ENCODE data around the gene CPOX. TPM values are rescaled to one million over a fixed set of nuclear protein-coding genes. Genes with fewer than 3 reads are reported as not detected.

CPOX gene
- total and polyA plus RNA-seq, 2 of the 8 experiments (the other 6 are each of a cell fraction or from before 2014, with no cell fraction given): 17.4 to 27.0 TPM

DNA sequence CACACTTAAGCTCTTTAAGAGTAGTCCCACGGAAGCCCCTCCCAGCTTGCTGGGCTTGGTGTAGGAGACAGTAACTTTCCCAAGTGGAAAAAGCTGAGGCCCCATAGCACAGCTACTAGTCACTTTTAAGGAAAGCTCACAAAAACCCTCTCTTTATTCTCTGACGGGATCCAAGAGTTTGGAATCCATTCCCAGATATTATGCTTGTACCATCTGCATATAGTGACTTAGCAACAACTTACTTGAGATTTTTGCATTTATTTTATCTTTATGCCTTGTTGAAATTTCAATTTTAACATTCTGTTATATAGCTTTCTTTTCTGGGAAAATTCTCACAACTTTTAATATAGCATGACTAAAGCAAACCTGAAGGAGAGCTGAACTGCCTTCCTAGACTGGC is 42.2 kb downstream of the CPOX start:
- Histone ChIP-seq H3K27ac (ENCODE audit: low read depth, low read length) (no peak overlapping the region), H2BK15ac (ENCODE audit: low read length) (no peak overlapping the region), H4K20me1 (replicated peaks in 1 of 2; ENCODE audit: control insufficient read depth in 1 of 2, insufficient read depth in 2 of 2, low read length in 2 of 2) (no peaks in the 10 kb centered on the region), H2BK20ac (ENCODE audit: low read length) (no peak overlapping the region), H3K23ac (ENCODE audit: insufficient read length) (no peak overlapping the region), H3K14ac (ENCODE audit: insufficient read length) (no peak overlapping the region), H3K4ac (replicated peaks; ENCODE audit: insufficient read length, low read depth, low read length) (no peak overlapping the region), H2AK5ac (ENCODE audit: low read depth, low read length) (no peak overlapping the region), H3K79me2 (ENCODE audit: control insufficient read depth in 1 of 2, insufficient read depth in 2 of 2, low read length in 2 of 2) (no peaks in the 10 kb centered on the region), H3K4me3 (ENCODE audit: extremely low read depth in 1 of 4, insufficient read depth in 2 of 4, low read depth in 3 of 4, low read length in 4 of 4) (no peak overlapping the region), H4K5ac (ENCODE audit: insufficient read length, low read depth, low read length) (no peak overlapping the region), H3K36me3 (ENCODE audit: control insufficient read depth in 2 of 4, insufficient read depth in 4 of 4, low read length in 3 of 4) (no peaks in the 10 kb centered on the region), H3K27me3 (replicated peaks in 1 of 4; ENCODE audit: control insufficient read depth in 3 of 4, extremely low read depth in 1 of 4, insufficient read depth in 3 of 4, low read length in 3 of 4) (peaks cover 0 to 1% (median 0%) of the 10 kb centered on the region in 4 experiments; a peak in 1 of 7 replicates), H3K4me2 (ENCODE audit: insufficient read depth in 1 of 2, low read depth in 2 of 2, low read length in 2 of 2) (no peak overlapping the region), H4K8ac (ENCODE audit: extremely low read depth, insufficient read depth, low read length) (no peak overlapping the region), H3K79me1 (ENCODE audit: low read depth, low read length) (no peaks in the 10 kb centered on the region), H3K18ac (ENCODE audit: extremely low read depth, low read length) (no peak overlapping the region), H2BK120ac (replicated peaks; ENCODE audit: low read depth, low read length) (no peak overlapping the region), H2AFZ (ENCODE audit: low read length) (no peak overlapping the region), H3K23me2 (ENCODE audit: low read depth, low read length) (no peaks in the 10 kb centered on the region), H2BK5ac (ENCODE audit: low read depth, low read length) (no peak overlapping the region), H3K9ac (replicated peaks in 1 of 4; ENCODE audit: extremely low read depth in 1 of 4, low read depth in 3 of 4, low read length in 3 of 4) (no peak overlapping the region), H4K91ac (replicated peaks; ENCODE audit: insufficient read length, low read length) (no peak overlapping the region), H2BK12ac (ENCODE audit: low read depth, low read length) (no peak overlapping the region), H3K9me3 (ENCODE audit: insufficient read depth in 2 of 2, low read depth in 1 of 2, low read length in 1 of 2) (no peaks in the 10 kb centered on the region), H3K56ac (replicated peaks; ENCODE audit: insufficient read length, low read depth, low read length) (no peak overlapping the region), H3K4me1 (replicated peaks in 1 of 4; ENCODE audit: control insufficient read depth in 3 of 4, insufficient read depth in 4 of 4, low read length in 3 of 4) (no peaks in the 10 kb centered on the region)
- TF ChIP-seq JUND (IDR thresholded peaks at IDR 0.05; ENCODE audit: low read length) (no peak), CHD2 (IDR thresholded peaks at IDR 0.05; ENCODE audit: low read length) (no peak), CTCF (IDR thresholded peaks at IDR 0.05; ENCODE audit: control extremely low read depth in 1 of 3, insufficient read depth in 1 of 3, low read depth in 1 of 3, low read length in 3 of 3) (no peak), POLR2A (IDR thresholded peaks at IDR 0.05; ENCODE audit: control extremely low read depth in 1 of 2, low read depth in 2 of 2, low read length in 2 of 2) (no peak), EGR1 (IDR thresholded peaks at IDR 0.05; ENCODE audit: borderline replicate concordance, low read depth, low read length) (no peak), KDM5A (IDR thresholded peaks at IDR 0.05; ENCODE audit: low read length) (no peak), TCF12 (IDR thresholded peaks at IDR 0.05; ENCODE audit: low read depth, low read length) (no peak)
- TF ChIP-seq, protein P1, sequence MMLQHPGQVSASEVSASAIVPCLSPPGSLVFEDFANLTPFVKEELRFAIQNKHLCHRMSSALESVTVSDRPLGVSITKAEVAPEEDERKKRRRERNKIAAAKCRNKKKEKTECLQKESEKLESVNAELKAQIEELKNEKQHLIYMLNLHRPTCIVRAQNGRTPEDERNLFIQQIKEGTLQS (IDR thresholded peaks at IDR 0.05; ENCODE audit: insufficient read depth, low read depth, low read length): no peak
- 82% methylated on average over 2 of the region's 2 CpGs; no CpG with 5 or more reads in 1 of the 2 experiments for WGBS, 2 experiments (ENCODE audit: extremely low coverage in 1 of 2, insufficient coverage in 1 of 2, insufficient read length in 1 of 2, insufficient replicate concordance in 2 of 2, low coverage in 1 of 2, low lambda C conversion rate in 2 of 2, missing lambda C conversion rate in 1 of 2)
- POLR2A ChIA-PET (ENCODE audit: partially characterized antibody): no interaction called here
- DNase-seq (ENCODE audit: low read depth in 1 of 2, low spot score in 2 of 2) (no peak), FAIRE-seq (no peak)
- CTCF ChIA-PET (ENCODE audit: partially characterized antibody): interaction anchor here (1.3 kb wide), 1 partner anchor 21 kb away, joined by 3 read pairs; no protein-coding TSS in a partner anchor
